Body of pancreas (tissue), 4 donors: Measurements from ENCODE around the gene TYW5.

Experiments
- POLR2A ChIP-seq, 3 donors: fragments of 450-650 bp; IDR thresholded peaks; one replicate each; pipeline ENCODE4 v1.6.1; 2016; ENCODE audit warnings: antibody characterized with exemption in 3 of 3, mild to moderate bottlenecking in 2 of 3
- TF ChIP-seq, protein P1 (sequence below), 7 experiments: fragments of 450-650 bp in 4 of 7; fragments of 200-600 bp in 3 of 7; sonication (generic) in 3 of 7; IDR thresholded peaks; one replicate each; pipeline ENCODE4 v1.5.1; 2016 to 2019; ENCODE audit warnings: antibody characterized with exemption in 7 of 7

DNA sequence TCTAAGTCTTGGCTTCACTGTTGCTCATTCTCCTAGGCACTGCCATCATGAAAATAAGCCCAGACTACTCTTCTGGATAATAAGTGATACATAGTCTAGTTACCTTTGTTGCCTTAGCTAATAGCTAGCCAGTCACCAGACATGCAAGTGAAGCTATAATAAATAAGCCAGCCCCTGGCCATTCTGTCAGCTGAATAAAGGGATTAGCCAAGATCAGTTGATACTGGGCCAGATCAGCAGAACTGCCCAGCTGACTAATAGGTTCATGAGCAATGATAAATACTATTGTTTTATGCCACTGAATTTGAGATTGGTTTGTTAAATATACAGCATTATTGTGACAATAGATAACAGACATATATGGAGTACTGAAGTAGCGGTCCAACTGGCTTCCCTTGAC is 52.2 kb downstream of the TYW5 start:
- TF ChIP-seq, protein P1, sequence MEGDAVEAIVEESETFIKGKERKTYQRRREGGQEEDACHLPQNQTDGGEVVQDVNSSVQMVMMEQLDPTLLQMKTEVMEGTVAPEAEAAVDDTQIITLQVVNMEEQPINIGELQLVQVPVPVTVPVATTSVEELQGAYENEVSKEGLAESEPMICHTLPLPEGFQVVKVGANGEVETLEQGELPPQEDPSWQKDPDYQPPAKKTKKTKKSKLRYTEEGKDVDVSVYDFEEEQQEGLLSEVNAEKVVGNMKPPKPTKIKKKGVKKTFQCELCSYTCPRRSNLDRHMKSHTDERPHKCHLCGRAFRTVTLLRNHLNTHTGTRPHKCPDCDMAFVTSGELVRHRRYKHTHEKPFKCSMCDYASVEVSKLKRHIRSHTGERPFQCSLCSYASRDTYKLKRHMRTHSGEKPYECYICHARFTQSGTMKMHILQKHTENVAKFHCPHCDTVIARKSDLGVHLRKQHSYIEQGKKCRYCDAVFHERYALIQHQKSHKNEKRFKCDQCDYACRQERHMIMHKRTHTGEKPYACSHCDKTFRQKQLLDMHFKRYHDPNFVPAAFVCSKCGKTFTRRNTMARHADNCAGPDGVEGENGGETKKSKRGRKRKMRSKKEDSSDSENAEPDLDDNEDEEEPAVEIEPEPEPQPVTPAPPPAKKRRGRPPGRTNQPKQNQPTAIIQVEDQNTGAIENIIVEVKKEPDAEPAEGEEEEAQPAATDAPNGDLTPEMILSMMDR (IDR thresholded peaks at IDR 0.05), result no peak
- no peak for TF ChIP-seq POLR2A (IDR thresholded peaks at IDR 0.05)
